NCI-H526 (cell line): ENCODE results near the gene SLC15A3.

Experiments used
- DNase-seq, 2 experiments: peaks; one replicate each; lab custom pipeline; 2025; lab: John Stamatoyannopoulos, UW

The SLC15A3 gene

DNA sequence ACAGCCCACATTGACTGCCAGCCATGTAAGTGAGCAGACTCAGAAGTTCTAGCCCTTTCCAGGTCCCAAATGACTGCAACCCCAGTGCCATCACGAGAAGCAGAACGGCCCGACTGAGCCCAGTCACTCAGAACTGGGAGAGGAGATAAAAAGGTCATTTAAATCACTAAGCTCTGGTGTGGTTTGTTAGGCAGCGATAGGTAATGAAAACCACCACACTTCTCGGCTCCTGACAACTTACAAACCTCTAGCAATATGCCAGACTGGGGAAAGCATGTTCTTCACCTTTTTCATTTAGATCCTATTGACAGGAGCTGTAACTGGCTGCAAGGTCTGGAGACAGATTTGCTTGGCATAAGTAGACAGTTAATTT lies 6.7 kb downstream of the SLC15A3 start:
- no peak for DNase-seq

DNA sequence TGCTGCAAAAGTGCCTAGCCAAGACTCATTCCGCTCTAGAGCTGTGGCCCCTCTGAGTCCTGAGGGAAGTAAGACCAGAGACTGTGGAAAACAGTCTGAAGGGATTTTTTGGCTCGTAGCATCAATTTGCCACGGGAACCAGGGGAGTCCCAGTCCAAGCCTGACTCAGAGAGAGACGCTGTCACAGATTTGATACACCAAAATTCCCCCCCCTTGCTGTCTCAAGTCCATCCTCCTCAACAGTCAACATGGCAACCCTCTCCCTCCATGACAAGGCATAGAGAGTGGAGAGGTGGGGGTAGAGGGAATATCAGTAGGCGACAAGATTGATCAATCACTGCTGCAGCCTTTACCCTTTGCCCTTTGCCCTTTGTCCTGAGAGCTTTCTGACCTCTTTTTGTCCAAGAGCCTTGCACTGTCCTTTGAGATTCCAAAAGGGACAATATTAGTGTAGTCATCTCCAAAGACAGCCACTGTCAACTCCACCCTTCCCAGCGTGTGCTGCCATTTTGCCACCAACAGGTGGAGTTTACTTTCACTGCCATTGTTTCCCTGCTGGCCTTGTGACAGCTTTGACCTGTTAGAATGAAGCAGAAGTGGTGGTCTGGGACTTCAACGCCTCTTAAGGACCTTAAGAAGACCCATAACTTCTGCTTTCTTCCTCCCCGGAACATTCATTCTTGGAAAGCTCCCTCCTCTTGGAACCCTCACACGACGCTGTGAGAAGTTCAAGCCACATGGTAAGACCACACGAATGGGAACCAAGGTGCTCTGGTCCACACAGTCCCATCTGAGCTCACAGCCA lies 7.3 kb downstream of the SLC15A3 start:
- no peak for DNase-seq

DNA sequence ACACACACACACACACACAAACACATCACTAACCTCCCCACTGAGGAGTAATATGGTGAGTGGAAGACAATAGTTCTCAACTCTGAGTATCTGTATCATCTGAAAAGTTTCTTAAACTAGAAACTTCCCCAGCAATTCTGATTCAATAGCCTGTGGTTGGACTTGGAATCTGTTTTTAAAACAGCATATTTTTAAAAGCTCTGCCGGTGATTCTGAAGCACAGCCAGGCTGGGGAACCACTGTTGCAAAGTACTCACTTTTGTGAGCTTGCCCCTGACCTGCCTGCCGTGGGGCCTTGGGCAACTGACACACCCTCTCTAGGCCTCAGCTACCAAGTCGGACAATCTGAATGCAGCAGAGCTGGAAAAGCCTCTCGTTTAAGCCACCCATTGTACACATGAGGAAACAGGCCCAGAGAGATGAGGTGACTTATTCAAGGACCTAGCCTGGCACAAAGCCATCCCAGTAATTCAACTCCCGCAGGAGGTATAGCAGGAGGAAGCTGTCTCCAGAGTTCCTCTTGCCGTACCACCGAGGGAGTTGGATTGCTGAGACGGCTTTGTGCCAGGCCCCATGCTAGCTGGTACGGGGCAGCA lies 8.9 kb downstream of the SLC15A3 start:
- no peak for DNase-seq

DNA sequence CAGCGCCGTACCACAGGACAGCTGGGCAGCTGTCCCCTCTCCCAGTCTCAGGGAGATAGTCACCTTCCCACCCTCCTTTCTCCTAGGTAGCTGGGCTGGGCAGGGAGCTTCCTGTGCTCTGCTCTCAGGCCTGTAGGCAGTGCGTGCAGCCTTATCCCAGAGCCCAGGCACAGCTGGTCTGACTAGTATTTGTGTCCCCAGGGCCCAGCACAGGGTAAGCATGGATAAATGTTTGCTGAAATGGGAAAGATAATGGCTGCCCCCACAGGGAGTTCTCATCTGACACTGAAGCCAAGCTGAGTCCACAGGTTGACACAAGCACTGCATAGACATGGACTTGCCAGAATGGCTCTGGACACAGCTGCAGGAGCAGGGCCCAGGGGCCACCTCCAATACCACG lies 9.8 kb downstream of the SLC15A3 start:
- no peak for DNase-seq

DNA sequence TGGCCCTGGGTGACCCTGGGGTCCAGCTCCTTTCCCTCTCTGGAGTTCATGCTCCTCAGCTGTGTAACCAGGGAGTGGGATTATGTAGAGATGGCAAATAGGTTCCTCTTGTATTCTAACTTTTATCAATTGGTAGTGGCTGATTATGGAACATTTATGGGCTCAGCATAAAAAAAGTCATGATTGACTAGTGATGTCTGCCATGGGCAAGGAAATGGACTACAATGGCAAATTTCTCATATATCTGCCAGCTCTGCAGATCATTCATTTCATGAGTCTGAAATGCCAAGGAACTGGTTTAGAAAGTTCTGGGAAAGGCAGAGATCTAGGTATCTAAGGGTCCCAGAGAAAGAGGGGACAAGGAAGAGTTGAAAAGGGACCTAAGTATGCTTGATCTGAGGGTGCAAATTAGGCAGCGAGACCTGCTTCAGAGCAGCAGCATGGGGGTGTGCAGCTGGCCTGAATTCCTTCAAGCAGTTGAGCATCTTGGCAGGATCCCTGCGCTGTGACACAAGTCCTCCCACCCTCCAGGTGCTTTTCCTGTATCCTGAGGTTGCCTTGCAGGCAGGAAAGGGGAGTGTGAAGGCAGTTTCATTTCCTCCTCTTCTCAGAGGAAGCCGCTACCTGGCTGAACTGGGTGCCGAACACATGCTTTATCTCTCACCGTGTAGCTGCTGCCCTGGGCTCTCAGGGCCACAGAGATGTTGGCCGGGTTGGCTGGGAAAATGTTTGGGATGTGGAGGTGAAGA lies 10.4 kb downstream of the SLC15A3 start:
- no peak for DNase-seq

DNA sequence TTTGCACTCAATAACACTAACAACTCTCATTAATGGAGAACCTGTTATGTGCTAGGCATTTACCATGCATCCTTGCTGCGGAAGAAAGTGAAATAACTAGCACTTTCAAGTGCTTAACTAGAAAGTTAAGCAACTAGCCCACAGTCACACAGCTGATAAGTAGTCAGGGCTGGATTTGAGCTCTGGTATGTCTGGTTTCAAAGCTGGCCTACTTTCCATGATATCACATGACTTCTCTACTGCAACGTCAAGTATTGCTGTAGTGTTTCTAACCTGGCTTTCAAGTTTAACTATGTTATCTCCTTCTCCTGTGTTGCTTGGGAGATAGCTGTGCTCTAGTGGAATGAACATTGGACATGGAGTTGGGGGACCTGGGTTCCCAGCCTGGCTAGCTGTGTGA lies 12.1 kb downstream of the SLC15A3 start:
- no peak for DNase-seq

DNA sequence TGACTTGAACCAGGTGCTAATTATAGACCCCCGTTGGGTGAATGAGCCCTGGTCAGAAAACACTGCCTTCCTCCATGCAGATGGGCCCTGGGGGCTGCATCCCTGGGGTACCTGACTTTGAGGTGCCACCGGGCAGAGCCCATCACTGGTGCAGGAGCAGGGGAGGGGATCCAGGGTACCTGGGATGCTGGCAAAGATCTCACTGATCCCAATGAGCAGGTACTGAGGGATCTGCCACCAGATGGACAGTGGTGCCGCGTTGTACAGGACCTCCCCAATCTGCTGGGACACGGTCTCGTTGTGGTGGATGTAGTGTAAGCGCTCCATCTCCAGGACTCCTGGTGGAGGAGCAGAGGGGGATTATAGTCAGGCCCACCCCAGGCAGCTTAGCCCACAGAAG lies 12.7 kb downstream of the SLC15A3 start:
- no peak for DNase-seq

DNA sequence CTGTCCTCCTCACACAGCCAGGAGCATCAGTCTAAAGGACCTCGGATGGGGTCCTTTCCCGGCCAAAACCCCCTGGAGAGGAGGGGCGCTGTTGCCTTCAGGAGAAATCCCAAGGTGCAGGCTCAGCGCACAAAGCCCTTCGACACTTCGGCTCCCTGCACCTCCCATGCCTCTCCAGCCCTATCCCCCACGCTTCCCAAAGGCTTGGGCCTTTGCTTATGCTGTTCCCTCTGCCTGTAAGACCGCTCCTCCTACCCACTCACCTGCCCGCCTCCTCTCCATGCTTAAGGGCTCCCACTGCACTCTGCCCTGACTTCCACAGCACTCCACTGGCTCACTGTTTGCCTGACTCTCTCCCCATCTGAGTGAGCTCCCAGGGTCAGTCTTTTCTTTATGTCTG lies 13.5 kb downstream of the SLC15A3 start:
- DNase-seq, result no peak

DNA sequence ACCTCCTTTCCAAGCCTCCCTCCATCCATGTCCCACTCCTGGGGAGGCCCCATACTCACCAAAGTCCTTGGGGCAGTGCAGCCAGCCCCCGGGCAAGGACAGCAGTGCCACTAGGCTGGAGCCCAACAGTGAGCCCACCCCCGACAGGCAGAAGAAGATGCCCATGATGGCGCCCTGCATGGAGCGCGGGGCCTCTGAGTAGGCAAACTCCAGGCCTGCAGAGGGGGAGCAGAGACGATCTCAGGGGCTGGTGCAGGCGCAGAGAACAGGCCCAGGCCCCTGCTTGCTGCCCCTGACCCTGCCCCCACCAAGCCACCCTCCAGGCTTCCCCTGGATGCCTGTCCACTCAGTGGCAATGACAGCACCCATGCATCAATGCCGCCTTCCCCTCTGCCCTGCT lies 14.2 kb downstream of the SLC15A3 start:
- DNase-seq, result no peak

GRCh38 chr11:60937144-60937527 lies 14.8 kb downstream of the SLC15A3 start:
- DNase-seq, result no peak

DNA sequence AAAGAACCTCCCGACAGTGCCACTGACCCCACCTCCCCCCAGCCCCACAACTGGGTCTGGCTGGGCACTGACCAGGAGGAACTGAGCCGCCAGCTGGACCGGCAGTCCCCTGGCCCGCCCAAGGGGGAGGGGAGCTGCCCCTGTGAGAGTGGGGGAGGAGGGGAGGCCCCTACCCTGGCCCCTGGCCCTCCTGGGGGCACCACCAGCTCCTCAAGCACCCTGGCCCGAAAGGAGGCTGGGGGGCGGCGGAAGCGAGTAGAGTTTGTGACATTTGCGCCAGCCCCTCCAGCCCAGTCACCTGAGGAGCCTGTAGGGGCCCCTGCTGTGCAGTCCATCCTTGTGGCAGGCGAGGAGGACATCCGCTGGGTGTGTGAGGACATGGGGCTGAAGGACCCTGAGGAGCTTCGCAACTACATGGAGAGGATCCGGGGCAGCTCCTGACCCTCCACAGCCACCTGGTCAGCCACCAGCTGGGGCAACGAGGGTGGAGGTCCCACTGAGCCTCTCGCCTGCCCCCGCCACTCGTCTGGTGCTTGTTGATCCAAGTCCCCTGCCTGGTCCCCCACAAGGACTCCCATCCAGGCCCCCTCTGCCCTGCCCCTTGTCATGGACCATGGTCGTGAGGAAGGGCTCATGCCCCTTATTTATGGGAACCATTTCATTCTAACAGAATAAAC lies 15.4 kb downstream of the SLC15A3 start:
- no peak for DNase-seq

DNA sequence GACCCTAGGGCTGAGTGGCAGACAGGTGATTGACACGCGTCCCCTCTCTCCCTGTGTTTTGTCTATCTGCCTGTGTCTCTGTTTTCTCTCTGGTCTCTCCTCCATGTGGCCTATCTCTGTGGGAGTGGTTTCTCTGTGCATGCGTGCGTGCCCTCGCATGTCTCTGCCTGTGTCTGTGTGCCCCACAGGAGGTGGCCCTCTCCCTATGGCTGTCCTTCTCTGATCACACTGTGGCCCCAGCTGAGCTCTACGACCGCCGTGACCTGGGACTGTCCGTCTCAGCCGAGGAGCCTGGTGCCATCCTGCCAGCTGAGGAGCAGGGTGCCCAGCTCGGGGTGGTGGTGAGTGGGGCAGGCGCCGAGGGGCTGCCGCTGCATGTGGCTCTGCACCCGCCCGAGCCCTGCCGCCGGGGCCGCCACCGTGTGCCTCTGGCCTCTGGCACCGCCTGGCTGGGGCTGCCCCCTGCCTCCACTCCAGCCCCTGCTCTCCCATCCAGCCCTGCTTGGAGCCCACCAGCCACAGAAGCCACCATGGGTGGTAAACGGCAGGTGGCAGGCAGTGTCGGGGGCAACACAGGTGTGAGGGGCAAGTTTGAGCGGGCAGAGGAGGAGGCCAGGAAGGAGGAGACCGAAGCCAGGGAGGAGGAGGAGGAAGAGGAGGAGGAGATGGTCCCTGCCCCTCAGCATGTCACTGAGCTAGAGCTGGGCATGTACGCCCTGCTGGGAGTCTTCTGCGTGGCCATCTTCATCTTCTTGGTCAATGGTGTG lies 16.1 kb downstream of the SLC15A3 start:
- DNase-seq, result no peak

DNA sequence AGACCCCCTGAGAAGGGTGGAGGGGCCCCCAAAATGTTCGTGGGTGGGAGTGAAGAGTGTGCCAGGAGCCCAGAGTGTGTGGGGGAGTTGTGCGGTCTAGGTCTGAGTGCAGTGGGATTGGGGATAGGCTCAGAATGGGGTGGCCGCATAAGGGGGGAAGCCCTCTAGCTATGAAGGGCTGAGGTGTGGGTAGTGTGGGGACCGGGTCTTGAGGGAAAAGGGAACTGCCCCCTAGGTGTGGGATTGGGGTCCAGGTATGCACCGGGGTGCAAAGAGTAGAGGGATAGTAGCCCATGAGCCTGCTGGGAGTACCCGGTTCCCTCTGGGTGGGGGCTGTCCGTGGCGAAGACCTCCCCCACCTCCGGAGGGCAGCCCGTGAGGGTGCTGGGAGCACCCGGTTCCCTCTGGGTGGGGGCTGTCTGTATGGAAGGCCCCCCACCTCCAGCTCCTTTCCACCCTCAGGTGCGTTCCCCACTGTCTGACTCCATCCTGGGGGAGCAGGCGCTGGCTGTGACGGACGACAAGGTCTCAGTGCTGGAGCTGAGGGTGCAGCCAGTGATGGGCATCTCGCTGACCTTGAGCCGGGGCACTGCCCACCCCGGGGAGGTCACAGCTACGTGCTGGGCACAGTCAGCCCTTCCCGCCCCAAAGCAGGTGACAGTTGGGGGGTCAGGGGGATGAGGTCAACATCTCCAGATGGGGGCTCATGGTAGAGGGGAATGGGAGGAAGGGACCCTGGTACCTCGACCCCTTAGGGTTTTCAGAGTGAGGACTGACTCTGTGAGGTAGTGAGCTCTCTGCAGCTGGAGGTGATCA lies 17.0 kb downstream of the SLC15A3 start:
- DNase-seq, result no peak

DNA sequence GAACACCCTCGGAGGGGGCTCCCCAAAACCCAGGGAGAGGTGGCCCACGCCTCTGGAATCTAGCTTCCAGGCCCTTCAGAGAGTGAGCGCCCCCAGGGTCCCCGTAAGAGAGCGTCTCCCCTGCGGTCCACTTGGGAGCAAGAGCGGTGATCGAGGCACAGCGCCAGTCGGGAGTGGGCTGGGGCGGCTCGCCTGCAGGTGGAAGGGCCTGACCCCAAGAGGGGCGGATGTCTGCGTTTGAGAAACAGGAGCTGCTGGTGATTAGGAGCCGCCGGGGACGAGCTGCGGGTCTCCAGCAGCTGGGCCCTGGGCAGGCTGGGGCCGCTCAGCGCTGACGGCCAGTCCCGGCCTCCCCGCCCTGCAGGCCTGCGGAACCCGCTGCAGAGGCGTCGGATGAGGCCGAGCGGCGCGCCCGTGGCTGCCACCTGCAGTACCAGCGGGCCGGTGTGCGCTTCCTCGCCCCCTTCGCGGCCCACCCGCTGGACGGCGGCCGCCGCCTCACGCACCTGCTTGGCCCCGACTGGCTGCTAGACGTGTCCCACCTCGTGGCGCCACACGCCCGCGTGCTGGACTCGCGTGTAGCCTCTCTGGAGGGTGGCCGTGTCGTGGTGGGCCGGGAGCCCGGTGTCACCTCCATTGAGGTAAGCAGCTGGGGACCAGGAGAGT lies 17.7 kb downstream of the SLC15A3 start:
- DNase-seq, result no peak

DNA sequence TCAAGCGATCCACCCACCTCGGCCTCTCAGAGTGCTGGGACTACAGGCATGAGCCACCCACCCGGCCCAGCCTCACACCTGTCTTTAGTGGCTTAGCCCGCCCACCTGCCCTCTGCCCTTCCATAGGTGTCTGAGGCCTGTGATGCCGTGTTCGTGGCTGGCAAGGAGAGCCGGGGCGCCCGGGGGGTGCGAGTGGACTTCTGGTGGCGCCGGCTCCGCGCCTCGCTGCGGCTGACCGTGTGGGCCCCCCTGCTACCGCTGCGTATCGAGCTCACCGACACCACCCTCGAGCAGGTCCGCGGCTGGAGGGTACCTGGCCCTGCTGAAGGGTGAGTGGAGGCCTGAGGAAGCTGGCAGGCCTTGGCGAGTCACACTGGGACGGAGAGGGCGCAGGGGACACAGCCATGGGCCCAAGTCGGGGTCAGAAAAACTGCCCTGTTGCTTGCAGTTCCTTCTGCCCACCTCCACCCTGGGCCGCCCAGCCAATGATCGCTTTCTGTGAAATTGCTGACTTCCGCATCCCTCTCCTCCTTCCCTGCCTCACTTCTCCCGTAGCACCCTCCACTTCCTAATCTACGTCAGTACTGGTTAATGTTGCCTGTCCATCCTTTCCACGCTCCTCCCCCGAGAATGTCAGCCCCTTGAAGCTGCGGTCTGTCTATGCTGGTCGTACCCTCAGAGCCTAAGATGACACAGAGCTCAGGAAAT lies 18.4 kb downstream of the SLC15A3 start:
- no peak for DNase-seq

GRCh38 chr11:60932605-60933356 lies 19.2 kb downstream of the SLC15A3 start:
- DNase-seq, result no peak

DNA sequence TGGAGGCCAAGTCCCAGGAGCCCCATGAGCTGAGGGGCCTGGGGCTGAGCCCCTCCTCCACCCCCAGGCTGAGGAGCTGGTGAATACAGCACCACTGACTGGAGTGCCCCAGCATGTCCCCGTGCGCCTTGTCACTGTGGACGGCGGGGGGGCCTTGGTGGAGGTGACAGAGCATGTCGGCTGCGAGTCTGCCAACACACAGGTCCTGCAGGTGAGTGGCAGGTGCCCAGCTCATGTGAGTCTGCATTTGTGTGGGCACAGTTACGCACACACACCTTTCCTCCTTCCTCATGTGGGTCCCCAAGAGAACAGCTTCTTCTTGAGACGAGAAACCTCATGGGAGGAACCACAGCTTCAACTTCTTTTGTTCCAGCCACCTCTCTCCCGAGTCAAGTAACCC lies 20.1 kb downstream of the SLC15A3 start:
- DNase-seq, result no peak

- DNase-seq, result no peak
Measured at GRCh38 chr11:60930394-60930793, 21.6 kb downstream of the SLC15A3 start.

- no peak for DNase-seq
Measured at GRCh38 chr11:60929764-60930163, 22.2 kb downstream of the SLC15A3 start.
